C4-2B (cell line): ENCODE results near the gene TOM1L1.
A peak's percentile ranks its signal among the peaks of the same experiment; 100 is the strongest.

ENCODE experiments used
- H3K27ac ChIP-seq: fragments of 450-650 bp; 2 replicates; pipeline ENCODE4 v1.5.1; 2017
- ZFX ChIP-seq: fragments of 450-650 bp; IDR thresholded peaks from 2 replicates; pipeline ENCODE4 v1.6.1; 2017
- TF ChIP-seq, protein P1 (sequence below): fragments of 450-650 bp; conservative IDR thresholded peaks from 2 replicates; pipeline ENCODE4 v1.5.1; 2017; ENCODE audit warnings: mild to moderate bottlenecking

Gene TOM1L1

DNA sequence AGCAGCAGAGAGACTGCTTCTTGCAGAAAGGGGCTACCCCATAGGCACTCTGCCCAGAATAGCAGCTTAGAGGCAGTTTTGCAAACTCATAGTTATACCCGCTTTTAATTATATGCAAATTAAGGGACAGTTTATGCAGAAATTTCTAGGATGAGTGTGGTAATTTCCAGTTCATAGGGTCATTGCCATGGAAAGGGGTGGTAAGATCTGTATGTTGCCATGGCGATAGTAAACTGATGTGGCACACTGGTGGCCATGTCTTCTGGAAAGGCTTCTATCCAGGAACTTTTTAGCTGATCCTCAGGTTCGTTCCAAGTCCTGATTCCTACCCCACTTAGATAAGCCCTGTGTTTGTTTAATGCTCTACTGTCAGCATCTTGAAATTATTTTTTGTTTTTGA lies 74.1 kb downstream of the TOM1L1 start:
- H3K27ac ChIP-seq, result no peak overlapping the region
- TF ChIP-seq ZFX, result no peak
- TF ChIP-seq, protein P1, sequence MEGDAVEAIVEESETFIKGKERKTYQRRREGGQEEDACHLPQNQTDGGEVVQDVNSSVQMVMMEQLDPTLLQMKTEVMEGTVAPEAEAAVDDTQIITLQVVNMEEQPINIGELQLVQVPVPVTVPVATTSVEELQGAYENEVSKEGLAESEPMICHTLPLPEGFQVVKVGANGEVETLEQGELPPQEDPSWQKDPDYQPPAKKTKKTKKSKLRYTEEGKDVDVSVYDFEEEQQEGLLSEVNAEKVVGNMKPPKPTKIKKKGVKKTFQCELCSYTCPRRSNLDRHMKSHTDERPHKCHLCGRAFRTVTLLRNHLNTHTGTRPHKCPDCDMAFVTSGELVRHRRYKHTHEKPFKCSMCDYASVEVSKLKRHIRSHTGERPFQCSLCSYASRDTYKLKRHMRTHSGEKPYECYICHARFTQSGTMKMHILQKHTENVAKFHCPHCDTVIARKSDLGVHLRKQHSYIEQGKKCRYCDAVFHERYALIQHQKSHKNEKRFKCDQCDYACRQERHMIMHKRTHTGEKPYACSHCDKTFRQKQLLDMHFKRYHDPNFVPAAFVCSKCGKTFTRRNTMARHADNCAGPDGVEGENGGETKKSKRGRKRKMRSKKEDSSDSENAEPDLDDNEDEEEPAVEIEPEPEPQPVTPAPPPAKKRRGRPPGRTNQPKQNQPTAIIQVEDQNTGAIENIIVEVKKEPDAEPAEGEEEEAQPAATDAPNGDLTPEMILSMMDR, result no peak

DNA sequence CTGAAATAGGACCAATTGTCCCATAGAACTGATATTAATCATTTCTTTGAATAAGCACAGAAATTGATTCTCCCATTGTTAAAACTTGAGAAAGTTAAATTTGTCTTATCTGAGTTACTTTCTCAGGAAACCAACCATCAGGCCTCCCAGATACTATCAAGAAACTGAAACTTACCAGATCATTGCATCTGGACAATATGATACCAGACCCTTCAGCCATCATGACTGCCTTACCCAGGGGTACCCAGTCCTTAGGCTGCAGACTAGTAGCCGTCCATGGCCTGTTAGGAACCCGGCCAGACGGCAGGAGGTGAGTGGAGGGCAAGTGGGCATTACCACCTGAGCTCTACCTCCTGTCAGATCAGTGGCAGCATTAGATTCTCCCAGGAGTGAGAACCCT lies 75.7 kb downstream of the TOM1L1 start:
- TF ChIP-seq, protein P1, result no peak
- no peak for TF ChIP-seq ZFX

DNA sequence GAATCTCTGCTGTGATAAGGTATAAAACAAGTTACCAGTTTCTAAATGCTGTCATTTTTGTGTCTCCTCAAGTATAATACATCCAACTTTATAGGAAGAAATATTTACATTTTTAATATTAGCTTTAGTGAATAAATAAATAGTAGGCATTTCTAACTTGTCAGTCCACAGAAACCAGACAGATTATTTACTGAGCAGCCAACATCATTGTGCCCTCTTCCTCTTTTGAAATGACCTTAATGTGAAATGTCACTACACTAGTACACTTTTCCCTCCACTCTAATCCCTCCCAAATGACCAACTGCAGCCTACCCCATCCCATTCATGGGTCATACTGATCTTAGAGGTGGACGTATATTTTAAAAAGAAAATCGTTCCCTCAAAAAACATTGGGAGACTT lies 77.1 kb downstream of the TOM1L1 start:
- H3K27ac ChIP-seq, result no peak overlapping the region
- TF ChIP-seq ZFX, result no peak
- TF ChIP-seq, protein P1, result no peak

More for the DNA sequence above, 75.7 kb downstream of the TOM1L1 start:
- H3K27ac ChIP-seq, result peak overlapping the region; percentile 34; the same call in 1 of the 2 replicates

DNA sequence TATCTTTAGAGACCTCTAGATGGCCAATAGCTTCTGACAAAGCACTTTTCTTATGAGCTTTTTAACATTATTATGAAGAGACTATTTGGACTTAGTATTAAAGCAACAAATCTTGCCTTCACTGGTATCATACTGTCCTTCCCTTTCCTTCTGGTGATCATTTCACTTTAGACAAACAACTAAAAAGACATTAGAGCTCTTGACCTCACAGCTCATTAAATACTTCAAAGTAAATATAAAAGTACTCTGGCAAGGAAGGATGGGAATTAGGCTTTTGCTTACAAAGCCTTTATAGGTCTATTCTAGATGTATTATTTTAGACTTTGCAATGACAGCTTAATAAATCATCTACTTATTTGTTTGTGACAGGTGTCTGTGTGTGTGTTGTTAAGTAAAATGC lies 79.0 kb downstream of the TOM1L1 start:
- TF ChIP-seq, protein P1, result no peak
- TF ChIP-seq ZFX, result no peak
- no peak overlapping the region for H3K27ac ChIP-seq

DNA sequence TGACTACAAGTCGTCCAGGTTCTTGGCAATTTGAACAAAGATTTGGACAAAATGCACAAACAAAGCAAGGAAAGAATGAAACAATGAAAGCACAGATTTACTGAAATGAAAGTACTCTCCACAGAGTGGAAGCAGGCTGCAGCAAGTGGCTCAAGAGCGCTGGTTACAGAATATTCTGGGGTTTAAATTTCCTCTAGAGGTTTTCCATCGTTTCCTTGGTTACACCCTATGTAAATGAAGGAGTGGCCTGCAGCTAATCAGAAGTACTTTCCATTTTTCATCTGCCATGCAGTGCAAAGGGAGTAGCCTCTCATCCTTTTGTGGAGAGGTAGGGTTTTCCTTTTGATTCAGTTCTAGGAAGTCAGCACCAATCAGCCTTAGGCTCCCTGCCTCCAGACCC lies 79.7 kb downstream of the TOM1L1 start:
- TF ChIP-seq ZFX, result no peak
- TF ChIP-seq, protein P1, result no peak
- peak overlapping the region; percentile 43; the same call in 1 of the 2 replicates for H3K27ac ChIP-seq

DNA sequence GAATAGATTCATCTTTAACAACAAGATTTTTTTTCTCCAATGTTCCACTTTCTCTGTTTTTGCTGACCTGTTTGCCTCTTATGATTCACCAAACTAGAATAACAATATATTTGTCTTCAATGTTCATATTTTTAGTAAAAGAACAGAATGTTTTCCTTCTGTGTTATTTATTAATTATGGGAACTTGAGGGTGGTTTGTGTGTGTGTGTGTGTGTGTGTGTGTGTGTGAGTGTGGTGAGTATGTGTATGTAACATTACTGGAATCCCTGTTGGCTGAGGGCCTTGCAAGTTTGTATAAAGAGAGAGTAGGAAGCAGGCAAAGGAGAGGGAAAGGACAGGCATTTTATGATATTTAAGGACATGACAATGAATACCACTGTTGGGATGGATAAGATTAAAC lies 81.7 kb downstream of the TOM1L1 start:
- TF ChIP-seq, protein P1, result no peak
- TF ChIP-seq ZFX, result no peak
- H3K27ac ChIP-seq, result no peak overlapping the region

DNA sequence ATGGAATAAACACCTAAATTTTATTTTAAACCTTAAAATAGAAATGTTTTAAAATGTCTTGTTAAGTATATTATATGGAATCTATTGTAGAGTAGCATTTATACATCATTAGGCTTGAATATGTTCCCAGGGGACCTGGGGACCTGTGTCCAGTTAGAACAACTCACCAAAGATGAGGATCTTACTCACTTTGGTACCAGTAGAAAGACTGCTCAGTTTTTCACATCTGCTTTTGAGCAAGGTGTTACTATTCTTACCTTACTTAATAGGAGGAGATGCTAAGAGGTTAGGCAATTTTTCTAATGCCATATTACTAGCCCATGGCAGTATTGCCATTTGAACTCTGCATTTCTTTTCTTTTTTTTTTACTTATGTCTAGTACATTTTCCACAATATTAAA lies 82.6 kb downstream of the TOM1L1 start:
- TF ChIP-seq, protein P1, result no peak
- no peak for TF ChIP-seq ZFX
- H3K27ac ChIP-seq, result no peak overlapping the region
